Epithelial cell of alveolus of lung (primary cell): ENCODE data around the gene POMGNT1. TPM values are rescaled to one million over a fixed set of nuclear protein-coding genes. Genes with fewer than 3 reads are reported as not detected.

Experiments used
- total RNA-seq: library from RNA; depleted of rRNA; stranded (reverse); fragments of >200 nt; gene quantifications from 2 replicates; pipeline ENCODE4 v1.2.1, GENCODE V29; 2015

POMGNT1 gene
- total RNA-seq, result 25.8 and 52.6 TPM in 2 replicates

GRCh38 chr1:46197964-46198811 lies at the start of gene POMGNT1:
Gene POMGNT1 (minus strand): TSS chr1:46198434. CDS start chr1:46197821, 613 bp downstream.

GRCh38 chr1:46247436-46248121 lies 49.3 kb upstream of the POMGNT1 start, which contains the start of gene RAD54L:
Gene RAD54L (plus strand): TSS chr1:46247763. CDS start chr1:46248406, 643 bp downstream.

GRCh38 chr1:46176211-46176865 lies 21.9 kb downstream of the POMGNT1 start, which contains the start of gene P3R3URF:
Gene P3R3URF (minus strand): TSS chr1:46176488. CDS start chr1:46176471, 17 bp downstream.

GRCh38 chr1:46174448-46175231 lies 23.6 kb downstream of the POMGNT1 start, which contains the start of gene TSPAN1:
Gene TSPAN1 (plus strand): TSS chr1:46175087. CDS start chr1:46181108, 6,021 bp downstream.

Other genes with a start within 250 kb of the POMGNT1 start
- gene PIK3R3, start 65.8 kb downstream of the POMGNT1 start, total RNA-seq, result 1.1 and 2.2 TPM in 2 replicates
- gene TSPAN1, start 23.3 kb downstream of the POMGNT1 start, total RNA-seq, result 1.6 and 2.0 TPM in 2 replicates
- not detected in 2 replicates for gene P3R3URF, start 21.9 kb downstream of the POMGNT1 start, total RNA-seq
- gene LURAP1, start 4.9 kb upstream of the POMGNT1 start, total RNA-seq, result 2.8 and 3.8 TPM in 2 replicates
- 2.9 and 12.0 TPM in 2 replicates for gene RAD54L, start 49.3 kb upstream of the POMGNT1 start, total RNA-seq
- 107 and 118 TPM in 2 replicates for gene LRRC41, start 105.2 kb upstream of the POMGNT1 start, total RNA-seq
- gene UQCRH, start 105.3 kb upstream of the POMGNT1 start, total RNA-seq, result 453 and 735 TPM in 2 replicates
- gene NSUN4, start 142.4 kb upstream of the POMGNT1 start, total RNA-seq, result 13.3 and 14.9 TPM in 2 replicates
- gene FAAH, start 195.9 kb upstream of the POMGNT1 start, total RNA-seq, result 0.65 and 0.72 TPM in 2 replicates